UCSD-AML1 (cell line): ENCODE results near the gene ADCY6.

ENCODE experiments used
- DNase-seq: peaks from one replicate; lab custom pipeline; 2025; ENCODE audit not compliant: unreplicated experiment; lab: John Stamatoyannopoulos, UW

Gene ADCY6

DNA sequence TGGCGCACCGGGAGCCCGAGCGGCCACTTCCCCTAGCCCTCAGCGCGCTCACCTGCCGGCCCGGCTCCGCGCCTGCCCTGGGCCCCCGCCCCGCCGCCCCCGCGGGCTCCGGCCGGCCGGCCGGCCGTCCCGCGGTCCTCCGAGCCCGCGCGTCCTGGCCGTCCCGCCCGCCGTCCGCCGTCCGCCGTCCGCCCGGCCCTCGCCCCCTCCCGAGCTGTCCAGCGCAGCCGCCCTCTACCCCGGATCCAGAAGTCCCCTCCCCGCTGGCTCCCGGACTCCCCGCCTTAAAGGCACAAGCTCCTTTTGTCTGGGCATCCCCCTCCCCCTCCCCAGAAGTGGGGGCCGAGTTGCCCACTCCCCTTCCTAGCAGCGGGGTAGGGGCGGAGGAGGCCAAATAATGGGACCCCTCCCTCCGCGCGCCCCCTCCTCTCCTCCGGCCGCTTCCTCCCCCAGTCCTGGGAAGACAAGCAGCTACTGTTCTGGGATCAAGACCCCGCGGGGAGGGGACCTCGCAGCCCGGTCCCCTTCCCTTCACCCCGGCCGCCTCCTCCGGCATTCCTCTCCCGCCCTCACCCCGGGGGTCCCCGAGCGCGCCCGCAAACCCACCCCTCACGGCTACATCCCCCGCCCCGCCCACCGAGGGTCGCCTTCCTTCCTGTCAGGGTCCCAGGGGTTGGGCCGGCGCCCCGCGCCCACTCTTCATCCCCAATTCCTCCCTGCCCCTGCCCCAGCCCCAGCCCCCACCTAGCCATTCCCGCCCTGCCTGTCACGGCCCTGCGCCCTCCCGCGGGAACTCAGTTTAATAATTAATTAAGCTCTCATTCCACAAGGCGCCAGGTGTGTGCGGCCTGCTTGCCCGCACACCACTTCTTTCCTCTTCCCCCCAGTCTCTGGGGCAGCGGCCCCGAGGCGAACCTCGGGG, at the start of gene ADCY6:
ADCY6 (minus strand) TSS at position 236 of the 922 bp plus-strand sequence. CDS start 5,655 bp downstream, outside the sequence.
- peak; percentile 69 for DNase-seq

DNA sequence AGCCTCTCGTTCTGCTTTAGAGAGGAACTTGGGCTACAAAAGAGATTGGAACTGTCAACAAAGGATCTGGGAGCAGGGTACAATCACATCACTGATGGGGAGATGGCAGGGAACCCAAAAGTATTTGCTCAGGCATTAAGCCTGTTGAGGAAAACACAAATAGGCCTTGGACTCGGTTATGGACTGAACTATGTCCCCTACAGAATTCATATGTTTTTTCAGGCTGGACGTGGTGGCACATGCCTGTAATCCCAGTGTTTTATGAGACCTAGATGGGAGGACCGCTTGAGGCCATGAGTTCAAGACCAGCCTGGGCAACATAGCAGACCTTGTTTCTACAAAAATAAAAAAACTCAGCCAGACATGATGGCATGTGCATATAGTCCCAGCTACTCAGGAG, 49.2 kb upstream of the ADCY6 start:
- DNase-seq, result no peak

DNA sequence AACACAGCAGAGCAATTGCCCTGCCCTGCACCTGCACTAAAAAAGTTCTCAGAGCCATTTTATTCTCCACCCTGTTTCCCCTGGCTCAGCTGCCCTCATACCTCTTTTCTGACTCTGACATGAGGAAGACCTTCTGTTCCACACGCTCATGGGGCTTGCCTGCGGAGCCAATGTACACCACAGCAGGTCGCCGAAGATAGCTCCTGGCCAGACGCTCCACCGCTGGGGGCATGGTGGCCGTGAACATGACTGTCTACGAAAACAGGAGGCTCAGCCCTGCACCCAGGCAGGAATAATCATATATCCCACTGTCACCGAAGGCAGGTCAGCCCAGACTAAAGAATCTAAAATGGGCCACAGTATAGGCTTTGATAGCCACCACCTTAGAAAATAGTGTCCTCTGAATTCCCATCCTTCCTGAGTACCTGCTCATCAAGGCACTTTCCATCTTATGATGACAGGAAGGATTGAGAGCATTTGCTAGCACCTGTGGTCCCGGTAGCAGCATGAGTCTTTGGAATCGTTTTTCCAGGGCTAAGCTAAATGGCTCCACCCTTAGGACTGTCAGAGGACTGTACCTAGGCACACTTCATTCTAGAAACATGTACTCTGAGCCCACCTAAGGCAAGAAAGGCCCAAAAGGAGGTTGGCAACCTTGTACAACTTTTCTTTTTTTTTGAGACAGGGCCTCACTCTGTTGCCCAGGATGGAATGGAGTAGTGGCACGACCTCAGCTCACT, 43.6 kb upstream of the ADCY6 start:
- no peak for DNase-seq

DNA sequence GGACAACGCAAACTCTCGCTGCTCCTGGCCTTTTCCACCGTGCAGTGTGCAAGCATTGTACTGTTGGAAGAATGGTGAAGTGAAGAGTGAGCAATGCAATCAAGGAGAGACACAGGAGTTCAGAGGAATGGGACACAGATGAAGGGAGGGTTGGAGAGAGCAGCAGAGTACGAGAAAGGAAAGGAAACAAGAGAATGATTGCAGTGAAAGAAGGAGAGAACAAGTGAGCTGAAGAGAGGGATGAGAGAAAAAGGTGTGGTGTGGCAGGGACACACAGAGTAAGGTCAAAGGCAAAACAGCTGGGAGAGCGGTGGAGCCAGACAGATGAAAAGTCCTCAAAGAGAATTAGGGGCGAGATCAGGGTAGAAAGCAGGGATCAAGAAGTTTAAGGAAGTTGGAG, 42.4 kb upstream of the ADCY6 start:
- no peak for DNase-seq

DNA sequence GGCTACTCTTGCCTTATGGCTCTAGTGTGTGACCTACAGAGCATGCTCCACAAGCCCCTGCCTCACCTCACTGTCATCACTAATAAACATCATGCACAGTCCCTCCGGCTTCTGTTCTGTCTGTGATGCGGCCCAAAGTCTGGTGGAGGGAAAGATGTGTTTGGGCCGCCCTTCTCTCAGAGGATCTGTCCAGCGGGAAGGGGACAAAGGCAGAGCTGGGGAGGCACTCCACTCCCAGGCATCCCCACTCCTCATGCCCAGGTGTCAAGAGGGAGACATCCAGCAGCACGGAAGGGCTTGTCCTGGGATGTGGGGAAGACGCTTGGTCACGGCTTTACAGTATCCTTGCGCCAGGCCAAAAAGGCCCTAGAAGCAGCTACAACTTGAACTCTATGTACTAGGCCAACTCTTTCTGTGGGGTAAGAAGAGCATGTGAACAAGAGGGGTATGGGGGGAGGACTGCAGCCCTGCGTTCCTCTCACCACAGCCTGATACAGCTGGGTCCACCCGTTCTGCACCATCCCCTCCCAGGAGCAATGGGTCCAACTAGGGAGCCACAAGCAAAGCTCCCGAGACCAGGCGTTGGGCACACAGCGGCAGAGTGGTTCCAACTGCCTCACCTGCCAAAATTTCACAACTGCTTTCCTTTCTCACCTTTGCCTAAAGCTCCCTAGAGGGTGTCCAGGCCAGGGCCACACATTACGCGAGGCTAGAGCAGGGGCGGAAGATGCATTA, 40.1 kb upstream of the ADCY6 start:
- no peak for DNase-seq

DNA sequence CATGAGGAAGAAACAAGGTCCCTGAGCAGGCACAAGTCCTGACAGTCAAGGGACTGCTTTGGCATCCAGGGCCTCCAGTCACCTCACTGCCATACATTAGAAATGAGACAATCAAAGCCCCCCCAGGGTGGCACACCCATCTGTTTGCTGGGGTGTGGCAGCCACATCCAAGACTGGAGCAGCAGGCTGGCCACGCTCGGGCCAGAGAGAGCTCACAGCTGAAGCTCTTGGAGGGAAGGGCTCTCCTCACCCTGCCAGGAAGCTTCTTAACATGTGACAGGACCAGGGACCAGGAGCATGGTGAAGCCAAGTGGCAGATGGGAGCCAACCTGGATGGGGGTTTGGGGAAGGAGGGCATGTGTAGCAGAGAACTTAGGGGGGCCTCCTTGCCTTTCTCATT, 39.4 kb upstream of the ADCY6 start:
- no peak for DNase-seq

DNA sequence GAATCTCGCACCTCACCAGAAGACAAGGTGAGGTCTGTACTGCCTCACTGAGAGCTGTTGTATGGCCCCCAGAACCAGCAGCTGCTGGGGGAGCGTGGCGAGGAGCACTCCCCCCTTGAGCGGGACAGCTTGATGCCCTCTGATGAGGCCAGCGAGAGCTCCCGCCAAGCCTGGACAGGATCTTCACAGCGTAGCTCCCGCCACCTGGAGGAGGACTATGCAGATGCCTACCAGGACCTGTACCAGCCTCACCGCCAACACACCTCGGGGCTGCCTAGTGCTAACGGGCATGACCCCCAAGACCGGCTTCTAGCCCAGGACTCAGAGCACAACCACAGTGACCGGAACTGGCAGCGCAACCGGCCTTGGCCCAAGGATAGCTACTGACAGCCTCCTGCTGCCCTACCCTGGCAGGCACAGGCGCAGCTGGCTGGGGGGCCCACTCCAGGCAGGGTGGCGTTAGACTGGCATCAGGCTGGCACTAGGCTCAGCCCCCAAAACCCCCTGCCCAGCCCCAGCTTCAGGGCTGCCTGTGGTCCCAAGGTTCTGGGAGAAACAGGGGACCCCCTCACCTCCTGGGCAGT, 38.7 kb upstream of the ADCY6 start:
- DNase-seq, result no peak

DNA sequence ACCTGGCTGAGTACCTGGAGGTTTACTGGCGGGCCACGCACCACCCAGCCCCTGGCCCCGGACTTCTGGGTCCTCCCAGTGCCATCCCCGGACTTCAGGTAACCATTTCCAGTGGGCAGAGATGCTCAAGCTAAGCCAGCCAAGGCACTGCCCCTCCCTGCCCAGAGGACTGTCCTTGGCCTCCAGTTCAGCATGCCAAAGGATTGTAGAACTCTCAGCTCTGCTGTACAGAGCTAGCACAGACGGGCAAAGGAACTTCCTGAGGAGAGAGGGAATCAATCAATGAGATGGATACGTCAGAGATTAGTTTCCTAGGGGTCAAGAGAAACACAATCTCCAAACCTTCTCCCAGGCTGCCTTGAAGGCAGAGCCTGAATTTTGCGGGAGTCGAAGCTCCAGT, 38.1 kb upstream of the ADCY6 start:
- DNase-seq, result no peak

DNA sequence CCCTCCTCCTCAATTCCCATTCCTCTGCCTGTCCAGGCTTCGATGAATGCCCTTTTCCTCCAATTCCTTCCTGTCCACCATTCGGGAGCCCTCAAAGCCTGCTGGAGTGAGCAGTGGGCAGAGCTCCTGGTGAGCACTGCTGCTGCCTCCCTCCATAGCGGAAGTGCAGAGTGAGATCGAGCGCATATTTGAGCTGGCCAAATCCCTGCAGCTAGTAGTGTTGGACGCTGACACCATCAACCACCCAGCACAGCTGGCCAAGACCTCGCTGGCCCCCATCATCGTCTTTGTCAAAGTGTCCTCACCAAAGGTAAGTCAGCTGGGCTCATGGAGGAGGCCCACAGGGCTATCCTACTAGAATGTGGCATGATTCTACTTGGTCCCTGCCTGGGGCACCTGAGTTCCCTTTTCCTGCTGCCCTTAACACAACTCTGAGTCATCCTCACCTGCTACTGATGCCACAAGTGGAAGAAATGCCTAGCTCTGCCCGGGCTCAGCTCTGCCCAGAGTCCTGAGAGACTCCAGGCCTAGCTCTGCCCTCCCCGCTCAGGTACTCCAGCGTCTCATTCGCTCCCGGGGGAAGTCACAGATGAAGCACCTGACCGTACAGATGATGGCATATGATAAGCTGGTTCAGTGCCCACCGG, 37.4 kb upstream of the ADCY6 start:
- DNase-seq, result no peak

DNA sequence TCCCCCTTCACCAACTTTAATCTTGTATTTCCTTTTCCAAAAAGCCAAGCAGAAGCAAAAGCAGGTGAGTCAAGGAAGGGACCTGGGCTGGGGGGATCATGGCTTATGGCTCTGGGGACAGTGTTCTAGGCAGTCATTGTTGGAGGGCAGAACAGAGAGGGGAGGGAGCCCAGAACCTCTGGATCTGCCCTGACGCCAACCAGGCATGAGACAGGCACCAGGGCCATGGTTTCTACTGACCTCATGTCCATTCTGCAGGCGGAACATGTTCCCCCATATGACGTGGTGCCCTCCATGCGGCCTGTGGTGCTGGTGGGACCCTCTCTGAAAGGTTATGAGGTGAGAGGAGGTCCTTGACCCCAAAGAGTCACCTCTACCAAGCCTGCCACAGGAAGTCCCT, 36.0 kb upstream of the ADCY6 start:
- no peak for DNase-seq

DNA sequence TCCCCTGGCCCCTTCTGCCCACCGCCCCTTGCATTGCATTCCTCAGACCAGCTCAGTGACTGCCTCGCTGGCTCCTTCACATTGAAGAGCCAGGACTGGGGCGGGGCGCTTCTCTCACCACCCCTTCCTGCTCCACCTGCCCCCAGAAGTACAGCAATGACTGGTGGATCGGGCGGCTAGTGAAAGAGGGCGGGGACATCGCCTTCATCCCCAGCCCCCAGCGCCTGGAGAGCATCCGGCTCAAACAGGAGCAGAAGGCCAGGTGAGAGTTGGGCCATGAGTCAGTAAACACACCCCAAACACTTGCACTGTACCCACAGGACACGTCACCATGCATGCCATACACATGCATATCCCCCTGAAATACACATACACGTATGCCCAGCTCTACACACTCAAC, 35.2 kb upstream of the ADCY6 start:
- no peak for DNase-seq

DNA sequence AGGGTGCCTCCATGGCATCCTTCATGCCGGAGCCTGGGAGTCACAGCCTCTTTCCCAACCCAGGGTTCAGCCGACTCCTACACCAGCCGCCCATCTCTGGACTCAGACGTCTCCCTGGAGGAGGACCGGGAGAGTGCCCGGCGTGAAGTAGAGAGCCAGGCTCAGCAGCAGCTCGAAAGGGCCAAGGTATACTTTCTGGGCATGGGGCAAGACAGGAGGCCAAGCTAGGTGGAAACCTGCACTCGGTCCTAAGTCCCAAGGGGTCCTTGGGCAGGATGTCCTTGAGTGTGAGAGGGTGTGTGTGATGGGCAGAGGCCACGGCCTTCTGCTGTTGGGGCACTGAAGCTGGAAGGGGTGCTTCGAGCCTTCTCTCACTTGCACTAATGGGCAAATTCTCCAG, 34.4 kb upstream of the ADCY6 start:
- DNase-seq, result no peak

DNA sequence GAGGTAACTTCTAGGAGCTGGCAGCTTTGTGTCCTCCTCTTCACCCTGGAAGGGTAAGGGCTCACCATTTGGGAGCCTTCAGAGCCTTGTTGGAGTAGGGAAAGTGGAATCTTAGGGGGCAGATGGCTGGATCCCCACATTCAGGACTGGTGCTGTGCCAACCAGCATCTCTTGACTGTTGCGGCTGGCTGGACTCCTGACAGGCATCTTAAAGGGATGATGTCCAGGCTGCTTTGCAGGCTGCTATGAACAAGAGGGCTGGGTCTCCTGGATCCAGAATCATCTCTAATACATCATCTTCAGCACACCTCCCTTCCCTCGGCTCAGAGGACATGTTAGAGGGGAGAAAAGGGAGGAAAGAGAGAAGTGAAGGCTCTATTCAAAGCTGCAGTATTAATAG, 33.8 kb upstream of the ADCY6 start:
- DNase-seq, result no peak

DNA sequence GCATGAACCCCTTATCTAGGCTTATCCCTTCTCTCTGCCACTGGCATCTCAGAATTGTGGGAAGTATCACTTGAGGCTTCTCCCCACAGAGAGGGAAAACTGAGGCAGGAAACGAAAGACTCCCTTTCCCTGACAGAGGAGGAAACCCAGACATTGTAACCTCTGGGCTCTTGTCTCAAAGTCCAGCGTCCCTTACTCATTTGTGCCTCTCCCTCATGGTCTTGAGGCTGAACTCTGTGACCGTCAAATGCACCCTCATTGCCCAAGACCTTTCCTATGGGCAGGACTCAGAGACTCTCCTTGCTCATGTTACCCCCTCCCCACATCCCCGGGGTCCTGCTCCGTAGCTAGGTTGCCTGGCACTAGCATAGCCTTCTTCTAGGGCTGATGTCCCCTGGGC, 33.2 kb upstream of the ADCY6 start:
- DNase-seq, result no peak

DNA sequence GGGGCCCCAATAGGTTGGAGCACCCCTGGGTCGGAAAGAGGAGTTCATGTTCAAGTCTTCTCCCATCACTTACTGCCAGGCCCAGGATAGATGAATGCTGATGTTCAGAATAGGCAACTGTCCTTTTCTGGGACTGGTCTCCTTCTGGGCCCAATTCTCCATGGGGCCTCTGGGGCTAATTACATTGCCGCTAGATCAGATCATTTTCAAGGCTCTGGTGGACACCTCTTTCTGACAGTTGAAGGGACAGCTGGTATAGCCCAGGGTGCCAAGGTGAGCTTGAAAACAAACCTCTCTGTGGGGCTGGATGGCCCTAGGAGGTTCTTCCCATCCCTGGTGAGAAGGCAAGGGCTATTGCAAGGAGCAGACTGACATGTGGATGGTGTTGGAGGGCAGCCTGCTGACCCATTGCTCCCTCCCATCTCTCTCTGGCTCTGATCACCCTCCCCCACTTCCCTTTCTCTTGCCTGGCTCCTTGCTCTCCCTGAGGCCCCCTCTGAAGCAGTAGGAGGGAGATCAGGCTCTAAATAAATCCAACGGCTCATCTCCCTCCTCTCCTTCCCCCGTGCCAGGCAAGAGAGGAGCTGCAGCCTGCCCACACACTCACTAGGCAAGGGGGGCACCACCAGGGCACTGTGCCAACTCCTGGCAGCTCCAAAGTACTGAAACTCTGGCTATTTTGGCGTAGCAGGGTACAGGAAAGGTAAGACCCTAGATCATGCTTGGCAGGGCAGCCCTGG, 31.3 kb upstream of the ADCY6 start:
- no peak for DNase-seq

DNA sequence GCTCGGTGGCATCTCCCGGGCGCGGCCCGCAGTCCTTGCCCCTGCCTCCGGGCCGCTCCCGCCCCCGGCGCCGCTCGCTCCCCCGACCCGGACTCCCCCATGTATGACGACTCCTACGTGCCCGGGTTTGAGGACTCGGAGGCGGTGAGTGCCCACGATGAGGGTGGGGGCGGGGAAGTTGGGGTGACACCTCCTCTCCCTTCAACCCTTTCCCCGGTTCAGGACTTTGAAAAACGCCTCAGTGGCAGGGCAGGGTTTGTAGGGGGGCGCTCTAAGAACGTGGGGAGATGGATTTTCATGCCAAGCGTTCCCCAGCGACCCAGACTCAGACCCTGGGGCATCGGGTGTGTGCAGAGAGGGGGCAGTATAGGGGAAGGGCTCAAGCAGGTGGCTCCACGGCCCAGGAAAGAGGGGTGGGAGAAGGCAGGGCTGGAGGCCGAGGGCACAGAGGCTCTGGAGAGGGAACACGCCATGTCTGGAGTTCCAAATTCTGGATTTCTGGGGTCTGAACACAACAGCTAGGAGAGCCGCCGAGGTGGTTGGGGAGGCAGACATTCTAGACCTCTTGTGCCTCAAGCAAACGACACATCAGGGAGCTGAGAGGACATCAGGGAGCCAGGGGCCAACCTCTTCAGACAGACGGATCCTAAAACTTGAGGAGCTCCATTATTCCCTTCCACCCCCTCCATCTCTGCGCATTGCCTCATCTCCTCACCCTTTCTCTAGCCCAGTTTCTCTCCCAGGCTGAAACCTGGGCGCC, 30.1 kb upstream of the ADCY6 start:
- no peak for DNase-seq

DNA sequence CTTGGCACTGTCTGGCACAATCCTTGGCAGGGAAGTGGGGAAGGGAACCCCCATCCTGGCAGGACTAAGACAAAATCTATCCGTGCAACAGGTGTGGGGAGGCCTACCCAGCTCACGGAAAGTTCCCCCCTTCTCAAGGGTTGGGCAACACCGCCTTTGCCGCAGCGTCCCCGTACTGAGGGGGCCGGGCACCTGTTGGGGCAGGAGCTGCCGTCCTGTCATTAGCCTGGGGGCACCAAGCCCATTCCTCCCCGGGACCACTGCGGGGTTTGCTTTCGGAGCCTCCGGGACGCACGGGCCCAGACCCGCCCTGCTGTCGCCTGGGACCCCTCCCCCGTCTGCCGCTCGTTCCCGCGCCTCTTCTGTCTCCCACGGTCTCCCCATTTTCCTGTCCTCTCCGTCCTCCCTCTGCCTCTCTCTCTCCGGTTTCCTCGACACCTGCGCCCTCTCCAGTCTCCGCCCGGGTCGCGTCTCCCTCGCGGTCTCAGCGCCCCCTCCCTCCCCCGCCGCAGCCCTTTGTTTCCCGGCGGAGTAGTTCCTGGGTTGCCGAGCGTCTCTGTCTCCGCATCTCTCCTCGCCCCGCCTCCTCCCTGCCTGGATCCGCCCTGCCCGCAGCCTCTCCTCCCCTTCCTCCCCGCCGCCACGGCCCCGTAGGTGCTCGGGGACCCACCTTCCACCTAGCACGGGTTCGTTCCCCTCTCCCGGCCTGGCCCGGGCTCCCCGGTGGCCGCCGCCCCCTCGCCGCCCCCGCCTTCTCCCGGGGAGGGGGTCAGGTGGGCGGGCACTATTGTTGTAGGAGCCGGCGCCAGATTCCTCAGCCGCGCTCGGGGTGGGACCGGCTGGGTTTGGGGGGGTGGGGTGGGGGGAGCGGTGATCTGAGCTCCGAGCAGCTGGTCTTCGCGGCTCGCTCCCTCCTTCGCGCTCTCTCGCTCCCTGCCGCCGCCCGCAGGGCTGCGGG, 29.3 kb upstream of the ADCY6 start, which contains the start of gene CACNB3:
CACNB3 (plus strand) TSS at position 624 of the 958 bp plus-strand sequence. CDS start 434 bp downstream, outside the sequence.
- peak; percentile 68 for DNase-seq
